ENCODE results near the gene ZNF804A.

Gene ZNF804A

GRCh38 chr2:184620367-184620766 lies 22.0 kb downstream of the ZNF804A start:
- Histone ChIP-seq H3K9ac (ENCODE audit: low read length) (no peak overlapping the region), H3K27ac (ENCODE audit: low read length, poor library complexity, severe bottlenecking) (no peak overlapping the region), H3K36me3 (ENCODE audit: control insufficient read depth in 1 of 2, insufficient read depth in 2 of 2, low read depth in 1 of 2, low read length in 2 of 2) (no peaks in the 10 kb centered on the region), H3K18ac (ENCODE audit: low read depth in 1 of 2, low read length in 2 of 2) (no peak overlapping the region), H3K23ac (ENCODE audit: low read length in 2 of 2) (no peak overlapping the region), H2AFZ (ENCODE audit: low read depth, low read length) (no peak overlapping the region), H2BK12ac (ENCODE audit: low read length in 2 of 2) (no peak overlapping the region), H2BK15ac (ENCODE audit: low read depth, poor library complexity, severe bottlenecking) (no peak overlapping the region), H3K14ac (ENCODE audit: low read length in 2 of 2) (no peak overlapping the region), H3K4ac (ENCODE audit: low read depth in 1 of 2, low read length in 2 of 2) (no peak overlapping the region), H3K4me1 (ENCODE audit: control insufficient read depth, insufficient read depth, low read depth, low read length) (no peaks in the 10 kb centered on the region), H3K9me3 (ENCODE audit: control insufficient read depth, low read length) (no peaks in the 10 kb centered on the region), H3K27me3 (ENCODE audit: control insufficient read depth in 1 of 2, insufficient read depth in 1 of 2, low read length in 2 of 2) (no peaks in the 10 kb centered on the region), H4K91ac (ENCODE audit: low read length) (no peak overlapping the region), H2BK120ac (ENCODE audit: low read depth, low read length) (no peak overlapping the region), H3K4me3 (ENCODE audit: insufficient read depth in 1 of 2, low read depth in 1 of 2, low read length in 2 of 2) (no peak overlapping the region), H3K4me2 (ENCODE audit: low read length, poor library complexity, severe bottlenecking) (no peak overlapping the region), H2BK5ac (ENCODE audit: low read depth, low read length, poor library complexity, severe bottlenecking) (no peak overlapping the region), H3K79me1 (replicated peaks; ENCODE audit: low read length, poor library complexity, severe bottlenecking) (no peaks in the 10 kb centered on the region), H4K8ac (ENCODE audit: low read length) (no peak overlapping the region), H2AK5ac (ENCODE audit: low read length, severe bottlenecking) (no peak overlapping the region)
- no peak for DNase-seq
- WGBS: no CpG with 5 or more reads among the region's 1 CpG

DNA sequence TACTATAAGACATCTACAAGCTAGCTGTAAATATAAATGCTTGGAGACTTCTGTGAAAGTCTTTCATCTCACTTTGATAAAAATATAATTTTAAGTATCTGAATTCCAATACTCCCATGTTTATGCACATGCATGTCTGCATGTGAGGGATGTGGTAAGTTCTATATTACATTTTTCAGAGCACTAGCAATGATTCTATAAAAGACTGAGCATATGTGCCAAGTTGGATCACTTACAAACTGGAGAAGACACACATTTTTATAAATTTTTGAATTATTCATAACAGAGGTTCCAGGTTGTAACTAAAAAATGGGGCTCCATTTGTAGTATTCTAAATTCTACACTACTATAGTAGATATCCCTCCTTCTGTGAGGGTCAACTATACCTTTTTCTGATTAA lies 26.0 kb downstream of the ZNF804A start:
- H3K4me1 ChIP-seq (ENCODE audit: control insufficient read depth, insufficient read depth, low read depth, low read length): no peaks in the 10 kb centered on the region
- H3K9ac ChIP-seq (ENCODE audit: low read length): no peak overlapping the region
- H3K79me1 ChIP-seq (replicated peaks; ENCODE audit: low read length, poor library complexity, severe bottlenecking): no peaks in the 10 kb centered on the region
- H2BK120ac ChIP-seq (ENCODE audit: low read depth, low read length): no peak overlapping the region
- no peak overlapping the region for H3K4ac ChIP-seq (ENCODE audit: low read depth in 1 of 2, low read length in 2 of 2)
- no peaks in the 10 kb centered on the region for H3K27me3 ChIP-seq (ENCODE audit: control insufficient read depth in 1 of 2, insufficient read depth in 1 of 2, low read length in 2 of 2)
- no peaks in the 10 kb centered on the region for H3K36me3 ChIP-seq (ENCODE audit: control insufficient read depth in 1 of 2, insufficient read depth in 2 of 2, low read depth in 1 of 2, low read length in 2 of 2)
- H2BK5ac ChIP-seq (ENCODE audit: low read depth, low read length, poor library complexity, severe bottlenecking): no peak overlapping the region
- no peak overlapping the region for H4K8ac ChIP-seq (ENCODE audit: low read length)
- H3K18ac ChIP-seq (ENCODE audit: low read depth in 1 of 2, low read length in 2 of 2): no peak overlapping the region
- H3K23ac ChIP-seq (ENCODE audit: low read length in 2 of 2): no peak overlapping the region
- H3K14ac ChIP-seq (ENCODE audit: low read length in 2 of 2): no peak overlapping the region
- H3K27ac ChIP-seq (ENCODE audit: low read length, poor library complexity, severe bottlenecking): no peak overlapping the region
- H3K9me3 ChIP-seq (ENCODE audit: control insufficient read depth, low read length): no peaks in the 10 kb centered on the region
- H2BK12ac ChIP-seq (ENCODE audit: low read length in 2 of 2): no peak overlapping the region
- H2AK5ac ChIP-seq (ENCODE audit: low read length, severe bottlenecking): no peak overlapping the region
- no peak overlapping the region for H2AFZ ChIP-seq (ENCODE audit: low read depth, low read length)
- H4K91ac ChIP-seq (ENCODE audit: low read length): no peak overlapping the region
- H3K4me2 ChIP-seq (ENCODE audit: low read length, poor library complexity, severe bottlenecking): no peak overlapping the region
- H2BK15ac ChIP-seq (ENCODE audit: low read depth, poor library complexity, severe bottlenecking): no peak overlapping the region
- no peak for DNase-seq
- H3K4me3 ChIP-seq (ENCODE audit: insufficient read depth in 1 of 2, low read depth in 1 of 2, low read length in 2 of 2): no peak overlapping the region

DNA sequence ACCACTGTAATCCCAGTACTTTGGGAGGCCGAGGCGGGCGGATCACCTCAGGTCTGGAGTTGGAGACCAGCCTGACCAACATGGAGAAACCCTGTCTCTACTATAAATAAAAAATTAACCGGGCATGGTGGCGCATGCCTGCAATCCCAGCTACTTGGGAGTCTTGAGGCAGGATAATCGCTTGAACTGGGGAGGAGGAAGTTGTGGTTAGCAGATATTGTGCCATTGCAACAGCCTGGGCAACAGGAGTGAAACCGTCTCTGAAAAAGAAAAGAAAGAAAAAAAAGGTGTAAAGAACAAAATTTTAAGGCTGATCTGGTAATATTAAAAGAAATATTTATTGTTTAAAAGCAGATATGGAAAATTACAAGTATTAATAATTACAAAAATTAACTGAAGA lies 29.7 kb downstream of the ZNF804A start:
- Histone ChIP-seq H3K79me1 (replicated peaks; ENCODE audit: low read length, poor library complexity, severe bottlenecking) (no peaks in the 10 kb centered on the region), H2BK12ac (ENCODE audit: low read length in 2 of 2) (no peak overlapping the region), H3K9me3 (ENCODE audit: control insufficient read depth, low read length) (no peaks in the 10 kb centered on the region), H4K91ac (ENCODE audit: low read length) (no peak overlapping the region), H3K27me3 (ENCODE audit: control insufficient read depth in 1 of 2, insufficient read depth in 1 of 2, low read length in 2 of 2) (no peaks in the 10 kb centered on the region), H2AK5ac (ENCODE audit: low read length, severe bottlenecking) (no peak overlapping the region), H2BK15ac (ENCODE audit: low read depth, poor library complexity, severe bottlenecking) (no peak overlapping the region), H3K9ac (ENCODE audit: low read length) (no peak overlapping the region), H3K4me3 (ENCODE audit: insufficient read depth in 1 of 2, low read depth in 1 of 2, low read length in 2 of 2) (no peak overlapping the region), H3K4ac (ENCODE audit: low read depth in 1 of 2, low read length in 2 of 2) (no peak overlapping the region), H3K4me2 (ENCODE audit: low read length, poor library complexity, severe bottlenecking) (no peak overlapping the region), H3K18ac (ENCODE audit: low read depth in 1 of 2, low read length in 2 of 2) (no peak overlapping the region), H2BK5ac (ENCODE audit: low read depth, low read length, poor library complexity, severe bottlenecking) (no peak overlapping the region), H4K8ac (ENCODE audit: low read length) (no peak overlapping the region), H3K4me1 (ENCODE audit: control insufficient read depth, insufficient read depth, low read depth, low read length) (no peaks in the 10 kb centered on the region), H3K14ac (ENCODE audit: low read length in 2 of 2) (no peak overlapping the region), H3K36me3 (ENCODE audit: control insufficient read depth in 1 of 2, insufficient read depth in 2 of 2, low read depth in 1 of 2, low read length in 2 of 2) (no peaks in the 10 kb centered on the region), H2BK120ac (ENCODE audit: low read depth, low read length) (no peak overlapping the region), H2AFZ (ENCODE audit: low read depth, low read length) (no peak overlapping the region), H3K23ac (ENCODE audit: low read length in 2 of 2) (no peak overlapping the region), H3K27ac (ENCODE audit: low read length, poor library complexity, severe bottlenecking) (no peak overlapping the region)
- WGBS: 98% methylated on average over 6 of the region's 7 CpGs
- no peak for DNase-seq

- Histone ChIP-seq H3K9ac (ENCODE audit: low read length) (no peak overlapping the region), H3K9me3 (ENCODE audit: control insufficient read depth, low read length) (no peaks in the 10 kb centered on the region), H2BK120ac (ENCODE audit: low read depth, low read length) (no peak overlapping the region), H3K4me1 (ENCODE audit: control insufficient read depth, insufficient read depth, low read depth, low read length) (no peaks in the 10 kb centered on the region), H3K23ac (ENCODE audit: low read length in 2 of 2) (no peak overlapping the region), H3K18ac (ENCODE audit: low read depth in 1 of 2, low read length in 2 of 2) (no peak overlapping the region), H3K4me2 (ENCODE audit: low read length, poor library complexity, severe bottlenecking) (no peak overlapping the region), H2BK12ac (ENCODE audit: low read length in 2 of 2) (no peak overlapping the region), H4K8ac (ENCODE audit: low read length) (no peak overlapping the region), H3K4me3 (ENCODE audit: insufficient read depth in 1 of 2, low read depth in 1 of 2, low read length in 2 of 2) (no peak overlapping the region), H3K36me3 (ENCODE audit: control insufficient read depth in 1 of 2, insufficient read depth in 2 of 2, low read depth in 1 of 2, low read length in 2 of 2) (no peaks in the 10 kb centered on the region), H2AFZ (ENCODE audit: low read depth, low read length) (no peak overlapping the region), H3K79me1 (replicated peaks; ENCODE audit: low read length, poor library complexity, severe bottlenecking) (no peaks in the 10 kb centered on the region), H2AK5ac (ENCODE audit: low read length, severe bottlenecking) (no peak overlapping the region), H4K91ac (ENCODE audit: low read length) (no peak overlapping the region), H3K4ac (ENCODE audit: low read depth in 1 of 2, low read length in 2 of 2) (no peak overlapping the region), H3K27me3 (ENCODE audit: control insufficient read depth in 1 of 2, insufficient read depth in 1 of 2, low read length in 2 of 2) (no peaks in the 10 kb centered on the region), H3K14ac (ENCODE audit: low read length in 2 of 2) (no peak overlapping the region), H2BK15ac (ENCODE audit: low read depth, poor library complexity, severe bottlenecking) (no peak overlapping the region), H3K27ac (ENCODE audit: low read length, poor library complexity, severe bottlenecking) (no peak overlapping the region), H2BK5ac (ENCODE audit: low read depth, low read length, poor library complexity, severe bottlenecking) (no peak overlapping the region)
- no peak for DNase-seq
These were observed 35.4 kb downstream of the ZNF804A start for GRCh38 chr2:184633726-184634125.

Data from mesenchymal stem cell (in vitro differentiated cells and primary cell).